Measurements from ENCODE around the gene TRIOBP.
"Not testable (repeated sequence)": the region's sequence is repeated elsewhere in the genome, so short reads cannot be mapped to it uniquely, and the experiment has no call there.

The TRIOBP gene

GRCh38 chr22:37696657-37697537 is at the start of gene TRIOBP:
TRIOBP (plus strand) TSS chr22:37697048; CDS start chr22:37701366, 4,318 bp downstream.
- no peak for FAIRE-seq

GRCh38 chr22:37647317-37647716 is 49.5 kb upstream of the TRIOBP start:
- FAIRE-seq: no peak

- FAIRE-seq: no peak
Observed at GRCh38 chr22:37647928-37648327, 48.9 kb upstream of the TRIOBP start.

GRCh38 chr22:37650463-37651136 is 46.2 kb upstream of the TRIOBP start:
- no peak for FAIRE-seq

GRCh38 chr22:37654563-37655251 is 42.1 kb upstream of the TRIOBP start:
- no peak for FAIRE-seq

GRCh38 chr22:37655252-37655563 is 41.6 kb upstream of the TRIOBP start:
- FAIRE-seq: no peak

- not testable (repeated sequence) for FAIRE-seq
Observed at GRCh38 chr22:37656583-37656982, 40.3 kb upstream of the TRIOBP start.

- FAIRE-seq: no peak
Observed at GRCh38 chr22:37657590-37658132, 39.2 kb upstream of the TRIOBP start.

GRCh38 chr22:37658133-37659065 is 38.4 kb upstream of the TRIOBP start, which contains the start of gene PDXP:
PDXP (plus strand) TSS chr22:37658723; CDS start chr22:37658783, 60 bp downstream.
- FAIRE-seq: peak; percentile 64

GRCh38 chr22:37659066-37659896 is 37.6 kb upstream of the TRIOBP start:
- no peak for FAIRE-seq

- no peak for FAIRE-seq
Observed at GRCh38 chr22:37659897-37660708, 36.7 kb upstream of the TRIOBP start.

GRCh38 chr22:37660709-37661045 is 36.2 kb upstream of the TRIOBP start:
- no peak for FAIRE-seq

- no peak for FAIRE-seq
Observed at GRCh38 chr22:37661160-37661924, 35.5 kb upstream of the TRIOBP start.

- no peak for FAIRE-seq
Observed at GRCh38 chr22:37662039-37662438, 34.8 kb upstream of the TRIOBP start.

GRCh38 chr22:37663521-37664140 is 33.2 kb upstream of the TRIOBP start:
- no peak for FAIRE-seq

GRCh38 chr22:37664249-37665101 is 32.4 kb upstream of the TRIOBP start:
- no peak for FAIRE-seq

GRCh38 chr22:37665487-37665886 is 31.4 kb upstream of the TRIOBP start:
- FAIRE-seq: no peak

GRCh38 chr22:37669586-37669985 is 27.3 kb upstream of the TRIOBP start:
- FAIRE-seq: no peak

All from colon (tissue), 2 donors.